HG03103 (cell line): ENCODE results near the gene MMP28.

Experiments used
- ATAC-seq: cut with Tn5 transposase; IDR thresholded peaks from one replicate; pipeline ENCODE4 v1.9.1; 2021; ENCODE audit warnings: low read depth; ENCODE audit not compliant: unreplicated experiment

MMP28 gene

GRCh38 chr17:35728551-35728950 is 66.9 kb downstream of the MMP28 start:
- ATAC-seq, result no peak

GRCh38 chr17:35727635-35728034 is 67.8 kb downstream of the MMP28 start:
- ATAC-seq, result no peak

GRCh38 chr17:35726953-35727460 is 68.4 kb downstream of the MMP28 start:
- no peak for ATAC-seq

GRCh38 chr17:35726127-35726952 is 69.1 kb downstream of the MMP28 start:
- no peak for ATAC-seq

GRCh38 chr17:35725802-35726126 is 69.7 kb downstream of the MMP28 start:
- no peak for ATAC-seq

- no peak for ATAC-seq
Observed at GRCh38 chr17:35725058-35725457, 70.4 kb downstream of the MMP28 start.

GRCh38 chr17:35723735-35724134 is 71.7 kb downstream of the MMP28 start:
- ATAC-seq, result no peak

GRCh38 chr17:35717475-35717874 is 78.0 kb downstream of the MMP28 start:
- ATAC-seq, result no peak

GRCh38 chr17:35716897-35717465 is 78.5 kb downstream of the MMP28 start:
- no peak for ATAC-seq

GRCh38 chr17:35716173-35716572 is 79.3 kb downstream of the MMP28 start:
- no peak for ATAC-seq
